ENCODE data around the gene PRPF8.

Gene PRPF8

GRCh38 chr17:1714427-1714979, 29.8 kb upstream of the PRPF8 start:
- Histone ChIP-seq H4K91ac (ENCODE audit: low read depth, low read length) (peak overlapping the region; percentile 88), H4K8ac (ENCODE audit: low read depth, low read length) (peak overlapping the region; percentile 86), H3K36me3 (ENCODE audit: control insufficient read depth in 1 of 2, insufficient read depth in 2 of 2, low read length in 2 of 2) (peaks cover 25 to 26% of the 10 kb centered on the region in 2 experiments), H3K79me2 (ENCODE audit: control insufficient read depth, insufficient read depth, low read length, poor library complexity) (peaks cover 32% of the 10 kb centered on the region), H3K9me3 (ENCODE audit: insufficient read depth, low read depth, low read length) (no peaks in the 10 kb centered on the region), H3K23ac (ENCODE audit: low read length) (no peak overlapping the region), H3K4ac (ENCODE audit: low read depth, low read length) (peak overlapping the region; percentile 93), H2AK5ac (ENCODE audit: low read length) (peak overlapping the region; percentile 50), H2BK12ac (ENCODE audit: low read length) (peak overlapping the region; percentile 68), H3K9ac (ENCODE audit: low read length) (peak overlapping the region; percentile 87), H3K14ac (ENCODE audit: low read length) (peak overlapping the region; percentile 92), H2BK120ac (ENCODE audit: insufficient read depth, low read length, poor library complexity) (peak overlapping the region; percentile 84), H3K18ac (ENCODE audit: low read length) (peak overlapping the region; percentile 96), H3K4me3 (ENCODE audit: low read depth, low read length) (peak overlapping the region; percentile 99), H4K12ac (ENCODE audit: low read depth, low read length) (peak overlapping the region; percentile 68), H3K4me1 (ENCODE audit: control insufficient read depth in 1 of 2, insufficient read depth in 2 of 2, low read length in 2 of 2) (peaks cover 21 to 32% of the 10 kb centered on the region in 2 experiments), H2AFZ (ENCODE audit: insufficient read depth, low read length, poor library complexity) (peak overlapping the region; percentile 25), H3K27ac (ENCODE audit: low read depth, low read length) (peak overlapping the region; percentile 95), H2BK5ac (ENCODE audit: low read depth, low read length, poor library complexity) (peak overlapping the region; percentile 91), H3K4me2 (ENCODE audit: low read length) (peak overlapping the region; percentile 74), H3K27me3 (ENCODE audit: insufficient read depth, low read length) (no peaks in the 10 kb centered on the region), H3K79me1 (ENCODE audit: low read length) (peaks cover 41% of the 10 kb centered on the region)
- peak; percentile 96 for DNase-seq
- no CpG with 5 or more reads among the region's 19 CpGs for WGBS (ENCODE audit: extremely low coverage, insufficient coverage, insufficient read length)

- H3K79me1 ChIP-seq (ENCODE audit: low read length): peaks cover 41% of the 10 kb centered on the region
- peak overlapping the region; percentile 92 for H3K14ac ChIP-seq (ENCODE audit: low read length)
- DNase-seq: peak in 1 of 2 donors; percentile 42
- H3K27me3 ChIP-seq (ENCODE audit: insufficient read depth, low read length): no peaks in the 10 kb centered on the region
- H4K91ac ChIP-seq (ENCODE audit: low read depth, low read length): peak overlapping the region; percentile 88
- WGBS (ENCODE audit: extremely low coverage, insufficient coverage, insufficient read length): no CpG with 5 or more reads among the region's 11 CpGs
- H3K79me2 ChIP-seq (ENCODE audit: control insufficient read depth, insufficient read depth, low read length, poor library complexity): peaks cover 32% of the 10 kb centered on the region
- peak overlapping the region; percentile 86 for H4K8ac ChIP-seq (ENCODE audit: low read depth, low read length)
- H2AFZ ChIP-seq (ENCODE audit: insufficient read depth, low read length, poor library complexity): no peak overlapping the region
- H3K4me3 ChIP-seq (ENCODE audit: low read depth, low read length): peak overlapping the region; percentile 73
- H3K27ac ChIP-seq (ENCODE audit: low read depth, low read length): peak overlapping the region; percentile 95
- H2BK12ac ChIP-seq (ENCODE audit: low read length): peak overlapping the region; percentile 68
- H3K4me2 ChIP-seq (ENCODE audit: low read length): peak overlapping the region; percentile 74
- peak overlapping the region; percentile 93 for H3K4ac ChIP-seq (ENCODE audit: low read depth, low read length)
- H2AK5ac ChIP-seq (ENCODE audit: low read length): peak overlapping the region; percentile 50
- no peak overlapping the region for H3K23ac ChIP-seq (ENCODE audit: low read length)
- peak overlapping the region; percentile 84 for H2BK120ac ChIP-seq (ENCODE audit: insufficient read depth, low read length, poor library complexity)
- peaks cover 21 to 32% of the 10 kb centered on the region in 2 experiments for H3K4me1 ChIP-seq (ENCODE audit: control insufficient read depth in 1 of 2, insufficient read depth in 2 of 2, low read length in 2 of 2)
- peaks cover 25 to 26% of the 10 kb centered on the region in 2 experiments for H3K36me3 ChIP-seq (ENCODE audit: control insufficient read depth in 1 of 2, insufficient read depth in 2 of 2, low read length in 2 of 2)
- peak overlapping the region; percentile 68 for H4K12ac ChIP-seq (ENCODE audit: low read depth, low read length)
- no peaks in the 10 kb centered on the region for H3K9me3 ChIP-seq (ENCODE audit: insufficient read depth, low read depth, low read length)
- H3K9ac ChIP-seq (ENCODE audit: low read length): peak overlapping the region; percentile 87
- peak overlapping the region; percentile 91 for H2BK5ac ChIP-seq (ENCODE audit: low read depth, low read length, poor library complexity)
- H3K18ac ChIP-seq (ENCODE audit: low read length): peak overlapping the region; percentile 96
These were observed 29.3 kb upstream of the PRPF8 start for GRCh38 chr17:1713878-1714426.

GRCh38 chr17:1713160-1713877, 28.7 kb upstream of the PRPF8 start:
- Histone ChIP-seq H3K4me2 (ENCODE audit: low read length) (peak overlapping the region; percentile 74), H2BK5ac (ENCODE audit: low read depth, low read length, poor library complexity) (peak overlapping the region; percentile 91), H4K12ac (ENCODE audit: low read depth, low read length) (no peak overlapping the region), H3K23ac (ENCODE audit: low read length) (no peak overlapping the region), H2AFZ (ENCODE audit: insufficient read depth, low read length, poor library complexity) (no peak overlapping the region), H3K79me2 (ENCODE audit: control insufficient read depth, insufficient read depth, low read length, poor library complexity) (peaks cover 32% of the 10 kb centered on the region), H4K91ac (ENCODE audit: low read depth, low read length) (no peak overlapping the region), H2BK12ac (ENCODE audit: low read length) (no peak overlapping the region), H3K14ac (ENCODE audit: low read length) (peak overlapping the region; percentile 92), H4K8ac (ENCODE audit: low read depth, low read length) (no peak overlapping the region), H3K36me3 (ENCODE audit: control insufficient read depth in 1 of 2, insufficient read depth in 2 of 2, low read length in 2 of 2) (peaks cover 25 to 26% of the 10 kb centered on the region in 2 experiments), H3K9me3 (ENCODE audit: insufficient read depth, low read depth, low read length) (no peaks in the 10 kb centered on the region), H3K4me1 (ENCODE audit: control insufficient read depth in 1 of 2, insufficient read depth in 2 of 2, low read length in 2 of 2) (peaks cover 20 to 32% of the 10 kb centered on the region in 2 experiments), H3K4ac (ENCODE audit: low read depth, low read length) (peak overlapping the region; percentile 93), H2AK5ac (ENCODE audit: low read length) (no peak overlapping the region), H3K79me1 (ENCODE audit: low read length) (peaks cover 41% of the 10 kb centered on the region), H3K27me3 (ENCODE audit: insufficient read depth, low read length) (no peaks in the 10 kb centered on the region), H2BK120ac (ENCODE audit: insufficient read depth, low read length, poor library complexity) (no peak overlapping the region), H3K27ac (ENCODE audit: low read depth, low read length) (peak overlapping the region; percentile 95), H3K4me3 (ENCODE audit: low read depth, low read length) (peak overlapping the region; percentile 73), H3K18ac (ENCODE audit: low read length) (no peak overlapping the region), H3K9ac (ENCODE audit: low read length) (peak overlapping the region; percentile 87)
- WGBS (ENCODE audit: extremely low coverage, insufficient coverage, insufficient read length): no CpG with 5 or more reads among the region's 10 CpGs
- no peak for DNase-seq

- H3K79me2 ChIP-seq (ENCODE audit: control insufficient read depth, insufficient read depth, low read length, poor library complexity): peaks cover 30% of the 10 kb centered on the region
- no peak overlapping the region for H3K23ac ChIP-seq (ENCODE audit: low read length)
- H3K14ac ChIP-seq (ENCODE audit: low read length): no peak overlapping the region
- no peak overlapping the region for H3K4ac ChIP-seq (ENCODE audit: low read depth, low read length)
- no peak overlapping the region for H3K9ac ChIP-seq (ENCODE audit: low read length)
- H3K4me1 ChIP-seq (ENCODE audit: control insufficient read depth in 1 of 2, insufficient read depth in 2 of 2, low read length in 2 of 2): peaks cover 18 to 28% of the 10 kb centered on the region in 2 experiments
- H2BK5ac ChIP-seq (ENCODE audit: low read depth, low read length, poor library complexity): no peak overlapping the region
- H3K36me3 ChIP-seq (ENCODE audit: control insufficient read depth in 1 of 2, insufficient read depth in 2 of 2, low read length in 2 of 2): peaks cover 25 to 26% of the 10 kb centered on the region in 2 experiments
- DNase-seq: no peak
- H3K27me3 ChIP-seq (ENCODE audit: insufficient read depth, low read length): no peaks in the 10 kb centered on the region
- no peaks in the 10 kb centered on the region for H3K9me3 ChIP-seq (ENCODE audit: insufficient read depth, low read depth, low read length)
- no peak overlapping the region for H4K12ac ChIP-seq (ENCODE audit: low read depth, low read length)
- no peak overlapping the region for H3K18ac ChIP-seq (ENCODE audit: low read length)
- H3K79me1 ChIP-seq (ENCODE audit: low read length): peaks cover 35% of the 10 kb centered on the region
- no peak overlapping the region for H4K8ac ChIP-seq (ENCODE audit: low read depth, low read length)
- WGBS (ENCODE audit: extremely low coverage, insufficient coverage, insufficient read length): no CpG with 5 or more reads among the region's 8 CpGs
- H3K27ac ChIP-seq (ENCODE audit: low read depth, low read length): no peak overlapping the region
- H4K91ac ChIP-seq (ENCODE audit: low read depth, low read length): no peak overlapping the region
- no peak overlapping the region for H2AFZ ChIP-seq (ENCODE audit: insufficient read depth, low read length, poor library complexity)
- no peak overlapping the region for H2BK120ac ChIP-seq (ENCODE audit: insufficient read depth, low read length, poor library complexity)
- no peak overlapping the region for H2BK12ac ChIP-seq (ENCODE audit: low read length)
- no peak overlapping the region for H3K4me3 ChIP-seq (ENCODE audit: low read depth, low read length)
- no peak overlapping the region for H2AK5ac ChIP-seq (ENCODE audit: low read length)
- peak overlapping the region; percentile 12 for H3K4me2 ChIP-seq (ENCODE audit: low read length)
These were observed 27.6 kb upstream of the PRPF8 start for GRCh38 chr17:1712271-1712670.

All from trophoblast cell (in vitro differentiated cells and primary cell).